Right lobe of liver (tissue), 6 donors: Measurements from ENCODE around the gene BLVRB. TPM values are rescaled to one million over a fixed set of nuclear protein-coding genes. Genes with fewer than 3 reads are reported as not detected.
A peak's percentile ranks its signal among the peaks of the same experiment; 100 is the strongest.
"Not testable (repeated sequence)": the region's sequence is repeated elsewhere in the genome, so short reads cannot be mapped to it uniquely, and the experiment has no call there.

ENCODE experiments used
- ATAC-seq, 4 donors: fragments of 200-7000 bp; cut with Tn5 transposase; one replicate each; pipeline ENCODE4 v1.9.1; 2020; ENCODE audit warnings: mild to moderate bottlenecking in 4 of 4, moderate library complexity in 4 of 4
- DNase-seq, 3 donors: peaks; one replicate each; pipeline ENCODE4 v3.0.0-alpha.2; 2020
- H3K27ac ChIP-seq, 3 donors: fragments of 200-600 bp; one replicate each; pipeline ENCODE4 v1.8.0; 2022
- H3K27me3 ChIP-seq, 2 donors: fragments of 200-600 bp; one replicate each; pipeline ENCODE4 v1.8.0; 2022
- H3K36me3 ChIP-seq, 4 donors: fragments of 200-600 bp; sonication (generic) in 1 of 4; one replicate each; pipeline versions ENCODE4 v1.5.1 to v1.8.0; 2017 to 2022; ENCODE audit warnings: control low read depth in 1 of 4
- H3K4me1 ChIP-seq, 4 donors: fragments of 200-600 bp; sonication (generic) in 1 of 4; one replicate each; pipeline versions ENCODE4 v1.5.1 to v1.8.0; 2017 to 2022; ENCODE audit warnings: control low read depth in 1 of 4
- H3K4me3 ChIP-seq, 3 donors: fragments of 200-600 bp; one replicate each; pipeline ENCODE4 v1.8.0; 2022
- H3K9me3 ChIP-seq, 4 donors: fragments of 200-600 bp; sonication (generic) in 1 of 4; one replicate each; pipeline versions ENCODE4 v1.5.1 to v1.8.0; 2017 to 2022; ENCODE audit warnings: control low read depth in 1 of 4
- POLR2A ChIP-seq: fragments of 450-650 bp; IDR thresholded peaks from one replicate; pipeline ENCODE4 v1.6.1; 2017; ENCODE audit warnings: antibody characterized with exemption, mild to moderate bottlenecking
- WGBS: methylation state at CpG from one replicate; pipeline ENCODE4 v1.1.6; 2018; ENCODE audit warnings: low coverage, low lambda C conversion rate; ENCODE audit not compliant: insufficient coverage; ENCODE audit errors: missing lambda C conversion rate; 5-methylcytosine and 5-hydroxymethylcytosine counted together
- intact Hi-C, 2 donors: fragments of 100-400 bp; cut with DNase I; formaldehyde crosslinking; loops; one replicate each; pipeline versions ENCODE4 v1.11.2 to v1.14.1; 2022
- total RNA-seq, 6 experiments: library from RNA; depleted of rRNA in 2 of 6; stranded (reverse); fragments of >200 nt in 2 of 6; fragmentation: NEBNext Ultra II Directional in 3 of 6; extraction: Animal tissue kit (Norgen Biotek cat#: 25700) in 3 of 6; gene quantifications; one replicate each; pipeline versions ENCODE4 v1.1.0 to v1.2.4, GENCODE V29; 2016 to 2023
- TF ChIP-seq, protein P1 (sequence below), 4 donors: fragments of 200-600 bp in 3 of 4; fragments of 450-650 bp in 1 of 4; IDR thresholded peaks; one replicate each; pipeline versions ENCODE4 v1.5.1 to v1.8.0; 2016 to 2022; ENCODE audit warnings: antibody characterized with exemption in 4 of 4, mild to moderate bottlenecking in 2 of 4
- donor health status: DM: no; HTN: yes; CAD: no.
- donor health status: DM: no; HTN: no; CAD: no.
- donor health status: DM: no; HTN: no; CAD: no.
- donor health status: DM: no; HTN: yes; CAD: no.
- donor health status: DM: no; HTN: yes; CAD: no.

The BLVRB gene
- total RNA-seq, 6 experiments from 2014 or later, result 127 to 326 (median 146) TPM

DNA sequence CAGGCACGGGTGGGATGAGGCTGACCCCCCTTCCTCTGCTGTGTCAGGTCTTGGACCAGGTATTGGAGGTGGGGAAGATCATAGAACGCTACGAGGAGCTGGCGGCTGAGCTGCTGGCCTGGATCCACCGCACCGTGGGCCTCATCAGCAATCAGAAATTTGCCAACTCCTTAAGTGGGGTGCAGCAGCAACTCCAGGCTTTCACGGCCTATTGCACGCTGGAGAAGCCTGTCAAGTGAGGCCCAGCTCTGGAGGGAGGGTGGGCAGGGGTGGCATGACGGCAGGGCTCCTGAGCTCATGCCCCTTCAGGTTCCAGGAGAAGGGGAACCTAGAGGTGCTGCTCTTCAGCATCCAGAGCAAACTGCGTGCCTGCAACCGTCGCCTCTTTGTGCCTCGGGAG lies 36.5 kb upstream of the BLVRB start:
- ATAC-seq (no peak), DNase-seq (no peak)
- TF ChIP-seq, protein P1, sequence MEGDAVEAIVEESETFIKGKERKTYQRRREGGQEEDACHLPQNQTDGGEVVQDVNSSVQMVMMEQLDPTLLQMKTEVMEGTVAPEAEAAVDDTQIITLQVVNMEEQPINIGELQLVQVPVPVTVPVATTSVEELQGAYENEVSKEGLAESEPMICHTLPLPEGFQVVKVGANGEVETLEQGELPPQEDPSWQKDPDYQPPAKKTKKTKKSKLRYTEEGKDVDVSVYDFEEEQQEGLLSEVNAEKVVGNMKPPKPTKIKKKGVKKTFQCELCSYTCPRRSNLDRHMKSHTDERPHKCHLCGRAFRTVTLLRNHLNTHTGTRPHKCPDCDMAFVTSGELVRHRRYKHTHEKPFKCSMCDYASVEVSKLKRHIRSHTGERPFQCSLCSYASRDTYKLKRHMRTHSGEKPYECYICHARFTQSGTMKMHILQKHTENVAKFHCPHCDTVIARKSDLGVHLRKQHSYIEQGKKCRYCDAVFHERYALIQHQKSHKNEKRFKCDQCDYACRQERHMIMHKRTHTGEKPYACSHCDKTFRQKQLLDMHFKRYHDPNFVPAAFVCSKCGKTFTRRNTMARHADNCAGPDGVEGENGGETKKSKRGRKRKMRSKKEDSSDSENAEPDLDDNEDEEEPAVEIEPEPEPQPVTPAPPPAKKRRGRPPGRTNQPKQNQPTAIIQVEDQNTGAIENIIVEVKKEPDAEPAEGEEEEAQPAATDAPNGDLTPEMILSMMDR (IDR thresholded peaks at IDR 0.05), result no peak
- no peak for TF ChIP-seq POLR2A
- Histone ChIP-seq H3K36me3 (no peaks in the 10 kb centered on the region), H3K27me3 (no peaks in the 10 kb centered on the region), H3K9me3 (no peaks in the 10 kb centered on the region), H3K4me1 (no peaks in the 10 kb centered on the region), H3K4me3 (no peak overlapping the region), H3K27ac (no peak overlapping the region)
- 84% methylated on average over 3 of the region's 13 CpGs for WGBS
- intact Hi-C loops, result no loop called here

- DNase-seq (no peak), ATAC-seq (no peak)
- H3K27me3 ChIP-seq, result no peaks in the 10 kb centered on the region
- 64% methylated on average over 3 of the region's 4 CpGs for WGBS
- TF ChIP-seq, protein P1 (IDR thresholded peaks at IDR 0.05), result no peak
- TF ChIP-seq POLR2A, result no peak
- H3K4me3 ChIP-seq, result no peak overlapping the region
- no peak overlapping the region for H3K27ac ChIP-seq
- H3K4me1 ChIP-seq, result no peaks in the 10 kb centered on the region
- no peaks in the 10 kb centered on the region for H3K9me3 ChIP-seq
- intact Hi-C loops, result no loop called here
- no peaks in the 10 kb centered on the region for H3K36me3 ChIP-seq
Measured at GRCh38 chr19:40501599-40501998, 36.1 kb upstream of the BLVRB start.

- ATAC-seq, H3K4me3 ChIP-seq, H3K4me1 ChIP-seq, DNase-seq, H3K27me3 ChIP-seq, H3K36me3 ChIP-seq, H3K27ac ChIP-seq, H3K9me3 ChIP-seq, intact Hi-C loops: not testable (repeated sequence)
- WGBS, result 76% methylated on average over 5 of the region's 8 CpGs
Measured at GRCh38 chr19:40500678-40501530, 35.4 kb upstream of the BLVRB start.

DNA sequence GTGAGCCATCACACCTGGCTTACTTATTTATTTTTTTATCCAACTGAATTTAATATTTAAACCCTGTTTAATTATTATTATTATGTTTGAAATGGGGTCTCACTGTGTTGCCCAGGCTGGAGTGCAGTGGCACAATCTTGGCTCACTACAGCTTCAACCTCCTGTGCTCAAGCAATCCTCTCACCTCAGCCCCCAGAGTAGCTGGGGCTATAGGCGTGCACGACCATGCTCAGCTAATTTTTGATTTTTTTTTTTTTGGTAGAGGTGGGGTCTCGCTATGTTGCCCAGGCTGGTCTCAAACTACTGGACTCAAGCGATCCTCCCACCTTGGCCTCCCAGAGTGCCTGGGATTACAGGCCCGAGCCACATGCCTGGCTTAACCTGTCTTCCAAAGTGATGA lies 33.8 kb upstream of the BLVRB start:
- intact Hi-C loops, result no loop called here
- no peak for ATAC-seq

GRCh38 chr19:40497214-40497613 lies 31.7 kb upstream of the BLVRB start:
- Histone ChIP-seq H3K4me1 (no peaks in the 10 kb centered on the region), H3K9me3 (no peaks in the 10 kb centered on the region), H3K27me3 (no peaks in the 10 kb centered on the region), H3K36me3 (no peaks in the 10 kb centered on the region), H3K4me3 (no peak overlapping the region), H3K27ac (no peak overlapping the region)
- intact Hi-C loops, result no loop called here
- WGBS, result 100% methylated on average over 1 of the region's 12 CpGs
- no peak for TF ChIP-seq POLR2A
- TF ChIP-seq, protein P1 (IDR thresholded peaks at IDR 0.05), result no peak
- DNase-seq (no peak), ATAC-seq (peak in 1 of 4 donors; percentile 24)

More for the DNA sequence above, 33.8 kb upstream of the BLVRB start:
- H3K36me3 ChIP-seq, result no peaks in the 10 kb centered on the region
- no peak overlapping the region for H3K27ac ChIP-seq
- no peaks in the 10 kb centered on the region for H3K9me3 ChIP-seq
- no peaks in the 10 kb centered on the region for H3K27me3 ChIP-seq
- no peak for DNase-seq
- 92% methylated on average over 5 of the region's 5 CpGs for WGBS
- H3K4me1 ChIP-seq, result no peaks in the 10 kb centered on the region
- TF ChIP-seq POLR2A, result no peak
- TF ChIP-seq, protein P1 (IDR thresholded peaks at IDR 0.05), result no peak
- H3K4me3 ChIP-seq, result no peak overlapping the region
